ENCODE measurements around the gene CXCL12. TPM values are rescaled to one million over a fixed set of nuclear protein-coding genes. Genes with fewer than 3 reads are reported as not detected.

Gene CXCL12
- polyA plus RNA-seq, 1 of the 3 experiments (the other 2 are of a cell fraction), result 4.7 TPM

- H3K9me3 ChIP-seq, result no peaks in the 10 kb centered on the region
- H4K20me1 ChIP-seq (ENCODE audit: insufficient read depth), result no peaks in the 10 kb centered on the region
- H3K36me3 ChIP-seq (replicated peaks in 1 of 2; ENCODE audit: control insufficient read depth in 1 of 2, insufficient read depth in 2 of 2, low read length in 1 of 2), result no peaks in the 10 kb centered on the region
- no peaks in the 10 kb centered on the region for H3K9me2 ChIP-seq
- ChIA-PET CTCF (interaction anchor here (0.7 kb wide), 1 partner anchor 665 kb away, joined by 3 read pairs; no protein-coding TSS in a partner anchor), POLR2A (no interaction called here)
- no peak overlapping the region for H3K4me2 ChIP-seq
- H3K4me1 ChIP-seq (ENCODE audit: control insufficient read depth in 1 of 2, insufficient read depth in 2 of 2, low read depth in 1 of 2, low read length in 1 of 2), result no peaks in the 10 kb centered on the region; a peak in 1 of 4 replicates
- H3F3A ChIP-seq (replicated peaks; ENCODE audit: insufficient read depth), result no peaks in the 10 kb centered on the region
- H3K27ac ChIP-seq (ENCODE audit: low read depth in 2 of 2, low read length in 1 of 2), result no peak overlapping the region
- H3K79me2 ChIP-seq (ENCODE audit: insufficient read depth), result no peaks in the 10 kb centered on the region
- no peak overlapping the region for H3K9ac ChIP-seq
- 15% methylated on average over 2 of the region's 2 CpGs for WGBS (ENCODE audit: low lambda C conversion rate)
- TF ChIP-seq TCF12 (IDR thresholded peaks at IDR 0.05) (no peak), SMC3 (IDR thresholded peaks at IDR 0.05; ENCODE audit: low read depth, low read length) (no peak), YY1 (IDR thresholded peaks at IDR 0.05; ENCODE audit: low read depth) (no peak), ZBTB33 (IDR thresholded peaks at IDR 0.05; ENCODE audit: borderline replicate concordance, low read depth) (no peak), RFX5 (IDR thresholded peaks at IDR 0.05; ENCODE audit: low read length) (no peak), RAD21 (IDR thresholded peaks at IDR 0.05; ENCODE audit: low read length) (no peak), ELF1 (IDR thresholded peaks at IDR 0.05) (no peak), NFIC (IDR thresholded peaks at IDR 0.05; ENCODE audit: borderline replicate concordance) (no peak), POLR2AphosphoS5 (IDR thresholded peaks at IDR 0.05; ENCODE audit: low read depth, low read length) (no peak), RXRA (IDR thresholded peaks at IDR 0.05; ENCODE audit: borderline replicate concordance, low read depth) (no peak), EP300 (IDR thresholded peaks at IDR 0.05; ENCODE audit: borderline replicate concordance in 1 of 2, low read depth in 1 of 2, low read length in 1 of 2) (no peak)
- TF ChIP-seq, protein P1, sequence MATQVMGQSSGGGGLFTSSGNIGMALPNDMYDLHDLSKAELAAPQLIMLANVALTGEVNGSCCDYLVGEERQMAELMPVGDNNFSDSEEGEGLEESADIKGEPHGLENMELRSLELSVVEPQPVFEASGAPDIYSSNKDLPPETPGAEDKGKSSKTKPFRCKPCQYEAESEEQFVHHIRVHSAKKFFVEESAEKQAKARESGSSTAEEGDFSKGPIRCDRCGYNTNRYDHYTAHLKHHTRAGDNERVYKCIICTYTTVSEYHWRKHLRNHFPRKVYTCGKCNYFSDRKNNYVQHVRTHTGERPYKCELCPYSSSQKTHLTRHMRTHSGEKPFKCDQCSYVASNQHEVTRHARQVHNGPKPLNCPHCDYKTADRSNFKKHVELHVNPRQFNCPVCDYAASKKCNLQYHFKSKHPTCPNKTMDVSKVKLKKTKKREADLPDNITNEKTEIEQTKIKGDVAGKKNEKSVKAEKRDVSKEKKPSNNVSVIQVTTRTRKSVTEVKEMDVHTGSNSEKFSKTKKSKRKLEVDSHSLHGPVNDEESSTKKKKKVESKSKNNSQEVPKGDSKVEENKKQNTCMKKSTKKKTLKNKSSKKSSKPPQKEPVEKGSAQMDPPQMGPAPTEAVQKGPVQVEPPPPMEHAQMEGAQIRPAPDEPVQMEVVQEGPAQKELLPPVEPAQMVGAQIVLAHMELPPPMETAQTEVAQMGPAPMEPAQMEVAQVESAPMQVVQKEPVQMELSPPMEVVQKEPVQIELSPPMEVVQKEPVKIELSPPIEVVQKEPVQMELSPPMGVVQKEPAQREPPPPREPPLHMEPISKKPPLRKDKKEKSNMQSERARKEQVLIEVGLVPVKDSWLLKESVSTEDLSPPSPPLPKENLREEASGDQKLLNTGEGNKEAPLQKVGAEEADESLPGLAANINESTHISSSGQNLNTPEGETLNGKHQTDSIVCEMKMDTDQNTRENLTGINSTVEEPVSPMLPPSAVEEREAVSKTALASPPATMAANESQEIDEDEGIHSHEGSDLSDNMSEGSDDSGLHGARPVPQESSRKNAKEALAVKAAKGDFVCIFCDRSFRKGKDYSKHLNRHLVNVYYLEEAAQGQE (IDR thresholded peaks at IDR 0.05; ENCODE audit: low read depth, low read length), result no peak
- TF ChIP-seq, protein P2, sequence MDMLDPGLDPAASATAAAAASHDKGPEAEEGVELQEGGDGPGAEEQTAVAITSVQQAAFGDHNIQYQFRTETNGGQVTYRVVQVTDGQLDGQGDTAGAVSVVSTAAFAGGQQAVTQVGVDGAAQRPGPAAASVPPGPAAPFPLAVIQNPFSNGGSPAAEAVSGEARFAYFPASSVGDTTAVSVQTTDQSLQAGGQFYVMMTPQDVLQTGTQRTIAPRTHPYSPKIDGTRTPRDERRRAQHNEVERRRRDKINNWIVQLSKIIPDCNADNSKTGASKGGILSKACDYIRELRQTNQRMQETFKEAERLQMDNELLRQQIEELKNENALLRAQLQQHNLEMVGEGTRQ (IDR thresholded peaks at IDR 0.05; ENCODE audit: borderline replicate concordance, low read depth, low read length), result no peak
- TF ChIP-seq, protein P3, sequence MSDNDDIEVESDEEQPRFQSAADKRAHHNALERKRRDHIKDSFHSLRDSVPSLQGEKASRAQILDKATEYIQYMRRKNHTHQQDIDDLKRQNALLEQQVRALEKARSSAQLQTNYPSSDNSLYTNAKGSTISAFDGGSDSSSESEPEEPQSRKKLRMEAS (IDR thresholded peaks at IDR 0.05; ENCODE audit: low read depth), result no peak
- DNase-seq, result no peak
- H3K27me3 ChIP-seq (ENCODE audit: insufficient read depth), result no peaks in the 10 kb centered on the region
- H2AFZ ChIP-seq (ENCODE audit: low read depth), result no peak overlapping the region
- no peak overlapping the region for H3K4me3 ChIP-seq (ENCODE audit: low read depth in 2 of 2, low read length in 1 of 2)
These were observed 30.1 kb downstream of the CXCL12 start for GRCh38 chr10:44354771-44355170.
